ENCODE results near the gene MRFAP1L1.

DNA sequence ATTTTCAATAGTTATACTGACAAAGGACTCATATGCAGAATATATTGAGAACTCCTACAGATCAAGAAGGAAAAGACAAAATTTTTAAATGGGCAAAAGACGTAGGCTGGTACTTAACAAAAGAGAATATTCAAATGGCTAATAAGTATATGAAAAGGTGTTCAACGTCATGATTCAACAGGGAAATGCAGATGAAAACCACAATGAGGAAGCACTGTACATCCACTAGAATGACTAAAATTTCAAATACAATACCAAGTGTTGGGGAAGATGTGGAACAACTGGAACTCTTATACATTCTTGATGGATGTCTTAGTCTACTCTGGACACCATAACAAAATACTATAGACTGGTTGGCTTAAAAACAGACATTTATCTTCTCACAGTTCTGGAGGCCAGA, 1.3 kb upstream of the MRFAP1L1 start:
- TF ChIP-seq, protein P1, sequence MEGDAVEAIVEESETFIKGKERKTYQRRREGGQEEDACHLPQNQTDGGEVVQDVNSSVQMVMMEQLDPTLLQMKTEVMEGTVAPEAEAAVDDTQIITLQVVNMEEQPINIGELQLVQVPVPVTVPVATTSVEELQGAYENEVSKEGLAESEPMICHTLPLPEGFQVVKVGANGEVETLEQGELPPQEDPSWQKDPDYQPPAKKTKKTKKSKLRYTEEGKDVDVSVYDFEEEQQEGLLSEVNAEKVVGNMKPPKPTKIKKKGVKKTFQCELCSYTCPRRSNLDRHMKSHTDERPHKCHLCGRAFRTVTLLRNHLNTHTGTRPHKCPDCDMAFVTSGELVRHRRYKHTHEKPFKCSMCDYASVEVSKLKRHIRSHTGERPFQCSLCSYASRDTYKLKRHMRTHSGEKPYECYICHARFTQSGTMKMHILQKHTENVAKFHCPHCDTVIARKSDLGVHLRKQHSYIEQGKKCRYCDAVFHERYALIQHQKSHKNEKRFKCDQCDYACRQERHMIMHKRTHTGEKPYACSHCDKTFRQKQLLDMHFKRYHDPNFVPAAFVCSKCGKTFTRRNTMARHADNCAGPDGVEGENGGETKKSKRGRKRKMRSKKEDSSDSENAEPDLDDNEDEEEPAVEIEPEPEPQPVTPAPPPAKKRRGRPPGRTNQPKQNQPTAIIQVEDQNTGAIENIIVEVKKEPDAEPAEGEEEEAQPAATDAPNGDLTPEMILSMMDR (conservative IDR thresholded peaks at IDR 0.05; ENCODE audit: low read depth in 2 of 2), result no peak
- TF ChIP-seq EZH2 (IDR thresholded peaks at IDR 0.05; ENCODE audit: low read depth, unreplicated experiment) (no peak), POLR2AphosphoS5 (IDR thresholded peaks at IDR 0.05; ENCODE audit: low read depth) (no peak), EZH2phosphoT487 (IDR thresholded peaks at IDR 0.05; ENCODE audit: unreplicated experiment) (no peak), NANOG (IDR thresholded peaks at IDR 0.05; ENCODE audit: borderline replicate concordance) (no peak), STAT1 (IDR thresholded peaks at IDR 0.05; ENCODE audit: unreplicated experiment) (no peak), CREB1 (CRISPR knock-in tag; IDR thresholded peaks at IDR 0.05; ENCODE audit: low read depth) (no peak)
- TF ChIP-seq, protein P2, sequence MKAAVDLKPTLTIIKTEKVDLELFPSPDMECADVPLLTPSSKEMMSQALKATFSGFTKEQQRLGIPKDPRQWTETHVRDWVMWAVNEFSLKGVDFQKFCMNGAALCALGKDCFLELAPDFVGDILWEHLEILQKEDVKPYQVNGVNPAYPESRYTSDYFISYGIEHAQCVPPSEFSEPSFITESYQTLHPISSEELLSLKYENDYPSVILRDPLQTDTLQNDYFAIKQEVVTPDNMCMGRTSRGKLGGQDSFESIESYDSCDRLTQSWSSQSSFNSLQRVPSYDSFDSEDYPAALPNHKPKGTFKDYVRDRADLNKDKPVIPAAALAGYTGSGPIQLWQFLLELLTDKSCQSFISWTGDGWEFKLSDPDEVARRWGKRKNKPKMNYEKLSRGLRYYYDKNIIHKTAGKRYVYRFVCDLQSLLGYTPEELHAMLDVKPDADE (IDR thresholded peaks at IDR 0.05), result no peak
- TF ChIP-seq, protein P3, sequence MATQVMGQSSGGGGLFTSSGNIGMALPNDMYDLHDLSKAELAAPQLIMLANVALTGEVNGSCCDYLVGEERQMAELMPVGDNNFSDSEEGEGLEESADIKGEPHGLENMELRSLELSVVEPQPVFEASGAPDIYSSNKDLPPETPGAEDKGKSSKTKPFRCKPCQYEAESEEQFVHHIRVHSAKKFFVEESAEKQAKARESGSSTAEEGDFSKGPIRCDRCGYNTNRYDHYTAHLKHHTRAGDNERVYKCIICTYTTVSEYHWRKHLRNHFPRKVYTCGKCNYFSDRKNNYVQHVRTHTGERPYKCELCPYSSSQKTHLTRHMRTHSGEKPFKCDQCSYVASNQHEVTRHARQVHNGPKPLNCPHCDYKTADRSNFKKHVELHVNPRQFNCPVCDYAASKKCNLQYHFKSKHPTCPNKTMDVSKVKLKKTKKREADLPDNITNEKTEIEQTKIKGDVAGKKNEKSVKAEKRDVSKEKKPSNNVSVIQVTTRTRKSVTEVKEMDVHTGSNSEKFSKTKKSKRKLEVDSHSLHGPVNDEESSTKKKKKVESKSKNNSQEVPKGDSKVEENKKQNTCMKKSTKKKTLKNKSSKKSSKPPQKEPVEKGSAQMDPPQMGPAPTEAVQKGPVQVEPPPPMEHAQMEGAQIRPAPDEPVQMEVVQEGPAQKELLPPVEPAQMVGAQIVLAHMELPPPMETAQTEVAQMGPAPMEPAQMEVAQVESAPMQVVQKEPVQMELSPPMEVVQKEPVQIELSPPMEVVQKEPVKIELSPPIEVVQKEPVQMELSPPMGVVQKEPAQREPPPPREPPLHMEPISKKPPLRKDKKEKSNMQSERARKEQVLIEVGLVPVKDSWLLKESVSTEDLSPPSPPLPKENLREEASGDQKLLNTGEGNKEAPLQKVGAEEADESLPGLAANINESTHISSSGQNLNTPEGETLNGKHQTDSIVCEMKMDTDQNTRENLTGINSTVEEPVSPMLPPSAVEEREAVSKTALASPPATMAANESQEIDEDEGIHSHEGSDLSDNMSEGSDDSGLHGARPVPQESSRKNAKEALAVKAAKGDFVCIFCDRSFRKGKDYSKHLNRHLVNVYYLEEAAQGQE (IDR thresholded peaks at IDR 0.05; ENCODE audit: unreplicated experiment), result no peak
